GM19351 (cell line): Measurements from ENCODE around the gene CLCC1.
"Not testable (repeated sequence)": the region's sequence is repeated elsewhere in the genome, so short reads cannot be mapped to it uniquely, and the experiment has no call there.

Experiments
- ATAC-seq: cut with Tn5 transposase; IDR thresholded peaks from one replicate; pipeline ENCODE4 v1.9.1; 2021; ENCODE audit warnings: mild to moderate bottlenecking, moderate library complexity; ENCODE audit not compliant: unreplicated experiment

The CLCC1 gene

GRCh38 chr1:108963052-108963686 is at the start of gene CLCC1:
TSS of gene CLCC1 (minus strand) at chr1:108963484. CDS start at chr1:108950437, 13,047 bp downstream.
- peak; percentile 89 for ATAC-seq

- no peak for ATAC-seq
These were observed 48.1 kb upstream of the CLCC1 start for GRCh38 chr1:109011335-109011734.

DNA sequence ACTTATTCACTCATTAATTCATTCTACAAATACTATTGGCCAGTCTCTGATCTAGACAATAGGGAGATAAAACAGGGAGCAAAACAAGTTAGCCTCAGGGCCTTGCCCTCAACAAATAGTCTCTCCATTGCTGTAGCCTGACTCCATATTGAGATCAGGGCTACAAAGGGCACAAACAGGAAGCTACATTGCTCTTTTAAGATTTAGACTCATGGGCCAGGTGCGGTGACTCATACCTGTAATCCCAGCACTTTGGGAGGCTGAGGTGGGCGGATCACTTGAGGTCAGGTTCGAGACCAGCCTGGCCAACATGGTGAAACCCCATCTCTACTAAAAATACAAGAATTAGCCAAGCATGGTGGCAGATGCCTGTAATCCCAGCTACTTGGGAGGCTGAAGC is 33.3 kb upstream of the CLCC1 start:
- ATAC-seq: not testable (repeated sequence)

DNA sequence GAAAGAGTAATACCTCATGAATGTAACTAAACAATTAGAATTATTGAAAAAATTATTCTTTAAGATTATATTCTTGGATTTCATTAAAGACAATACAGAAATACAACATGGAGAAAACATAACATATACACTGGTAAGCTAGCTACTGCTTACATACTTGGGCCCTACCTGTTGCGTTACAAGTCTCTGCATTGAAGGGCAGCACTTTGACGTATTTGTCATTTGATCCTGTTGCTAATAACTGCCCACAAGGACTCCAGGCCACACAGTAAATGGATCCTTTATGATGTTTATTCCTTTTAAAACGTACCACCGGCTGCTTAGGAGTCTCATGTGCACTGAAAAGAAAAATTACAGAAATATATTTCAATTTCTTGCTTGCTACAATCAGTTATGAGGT is 19.8 kb upstream of the CLCC1 start:
- no peak for ATAC-seq

DNA sequence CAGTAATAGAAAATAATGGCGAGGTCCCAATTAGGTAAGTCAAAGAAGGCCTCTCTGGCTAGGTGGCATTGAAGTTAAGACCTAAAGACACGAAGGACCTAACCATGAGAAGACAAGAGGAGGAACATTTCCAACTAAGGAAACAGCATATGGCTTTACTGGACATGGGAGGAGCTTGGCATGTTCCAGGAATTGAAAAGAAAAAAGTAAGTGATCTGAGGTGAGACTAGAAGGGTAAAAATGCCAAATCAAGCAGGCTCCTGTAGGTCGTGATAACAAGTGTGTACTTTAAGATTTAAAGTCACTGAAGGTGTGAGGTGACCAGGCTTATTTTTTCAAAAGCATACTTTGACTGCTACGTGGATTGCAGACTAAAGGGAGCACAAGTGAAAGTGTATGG is 13.4 kb upstream of the CLCC1 start:
- no peak for ATAC-seq

DNA sequence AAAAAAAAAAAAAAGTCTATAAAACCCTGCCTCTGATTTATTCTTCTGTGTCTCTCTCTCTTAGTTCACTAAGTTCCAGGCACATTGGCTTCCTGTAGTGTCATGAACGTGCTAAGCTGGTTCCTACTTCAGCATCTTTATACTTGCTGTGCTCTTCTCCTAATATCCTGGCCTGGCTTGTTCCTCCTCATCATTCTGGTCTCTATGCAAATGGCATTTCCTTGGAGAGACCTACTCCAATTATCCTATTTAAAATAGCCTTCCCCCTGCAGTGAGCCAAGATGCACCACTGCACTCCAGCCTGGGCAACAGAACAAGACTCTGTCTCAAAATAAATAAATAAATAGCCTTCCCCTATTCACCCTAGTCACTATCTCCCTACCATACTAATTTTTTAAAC is 9.7 kb upstream of the CLCC1 start:
- no peak for ATAC-seq

DNA sequence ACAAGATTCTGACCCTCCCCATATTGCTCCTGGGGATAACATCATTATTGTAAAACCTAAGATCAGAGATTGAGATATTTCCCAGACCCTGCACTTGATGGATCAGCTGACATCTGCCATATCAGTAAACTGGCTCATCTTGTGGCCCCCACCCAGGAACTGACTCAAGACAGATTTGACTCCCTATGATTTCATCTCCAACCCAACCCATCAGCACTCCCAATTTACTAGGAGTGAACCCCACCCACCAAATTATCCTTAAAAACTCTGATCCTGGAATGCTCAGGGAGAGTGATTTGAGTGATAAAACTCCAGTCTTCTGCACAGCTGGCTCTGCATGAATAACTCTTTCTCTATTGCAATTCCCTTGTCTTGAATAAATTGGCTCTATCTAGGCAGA is 6.1 kb upstream of the CLCC1 start:
- no peak for ATAC-seq

- ATAC-seq: no peak
These were observed 618 bp downstream of the CLCC1 start for GRCh38 chr1:108962681-108963051.

GRCh38 chr1:108961752-108962486 is 1.4 kb downstream of the CLCC1 start:
- no peak for ATAC-seq

DNA sequence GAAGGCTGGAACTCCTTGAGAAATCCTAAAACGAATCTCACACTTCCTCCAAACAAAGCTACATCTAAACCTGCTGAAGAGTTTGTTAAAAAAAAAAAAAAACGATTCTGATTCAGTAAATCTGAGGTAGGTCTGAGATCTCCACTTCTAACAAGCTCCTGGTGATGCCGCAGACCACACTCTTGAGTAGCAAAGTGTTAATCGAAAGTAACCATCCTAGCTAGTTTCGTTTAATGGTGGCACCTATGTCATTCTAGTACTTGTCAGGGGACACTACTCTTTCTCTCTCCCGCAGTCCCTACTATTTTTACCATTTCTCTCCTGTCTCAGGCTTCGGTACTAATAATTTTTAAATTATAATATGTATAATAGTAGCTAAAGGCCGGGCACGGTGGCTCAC is 2.1 kb downstream of the CLCC1 start:
- ATAC-seq: peak; percentile 33

DNA sequence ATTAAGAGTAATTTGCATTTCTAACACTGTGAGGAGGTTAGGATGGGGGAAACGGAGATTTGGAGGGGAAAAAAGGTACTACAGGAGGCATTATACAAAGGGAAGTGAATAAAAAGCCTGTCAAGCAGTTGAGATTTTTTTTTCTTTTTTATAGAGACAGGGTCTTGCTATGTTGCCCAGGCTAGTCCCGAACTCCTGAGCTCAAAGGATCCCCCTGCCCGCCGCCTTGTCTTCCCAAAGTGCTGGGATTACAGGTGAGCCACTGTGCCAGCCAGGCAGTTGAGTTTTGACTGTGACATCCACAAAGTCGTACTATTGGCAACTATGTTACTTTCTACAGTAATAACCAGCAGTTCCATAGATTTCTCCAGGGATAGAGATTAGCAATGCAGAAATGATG is 2.6 kb downstream of the CLCC1 start:
- no peak for ATAC-seq

DNA sequence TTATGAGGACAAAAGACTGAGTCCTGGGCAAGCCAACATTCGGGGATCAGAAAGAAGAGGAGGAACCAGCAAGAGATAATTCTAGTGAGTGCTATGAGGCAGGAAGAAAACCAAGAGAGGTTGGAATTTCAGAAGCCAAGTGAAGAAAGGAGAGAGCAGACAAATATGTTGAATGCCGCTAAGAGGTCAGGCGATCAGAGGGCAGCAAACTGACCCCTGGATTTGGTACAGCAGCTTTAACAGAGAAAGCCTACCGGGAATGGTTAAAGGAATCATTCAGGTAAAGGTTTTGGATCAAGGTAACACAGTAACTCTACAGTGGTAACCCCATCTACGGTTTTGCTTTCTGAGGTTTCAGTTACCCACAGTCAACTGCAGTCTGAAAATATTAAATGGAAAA is 5.4 kb downstream of the CLCC1 start:
- no peak for ATAC-seq

DNA sequence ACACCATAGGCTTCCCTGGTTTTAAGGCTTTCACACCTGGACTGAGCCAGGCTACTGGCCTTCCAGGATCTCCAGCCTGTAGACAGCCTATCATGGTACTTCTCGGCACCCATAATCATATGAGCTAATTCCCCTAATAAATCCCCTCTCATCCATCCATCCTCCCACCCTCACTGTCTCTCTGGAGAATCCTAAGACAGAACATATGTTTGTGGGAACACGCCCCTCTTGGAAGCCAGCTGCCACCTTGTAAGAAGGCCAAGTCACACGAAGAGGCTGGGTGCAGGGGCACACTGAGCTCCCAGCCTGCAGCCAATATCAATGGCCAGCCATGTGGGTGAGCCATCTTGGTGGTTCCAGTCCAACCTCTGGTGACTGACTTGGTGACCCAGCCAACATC is 7.4 kb downstream of the CLCC1 start:
- ATAC-seq: no peak

GRCh38 chr1:108955111-108955510 is 8.2 kb downstream of the CLCC1 start:
- ATAC-seq: no peak

DNA sequence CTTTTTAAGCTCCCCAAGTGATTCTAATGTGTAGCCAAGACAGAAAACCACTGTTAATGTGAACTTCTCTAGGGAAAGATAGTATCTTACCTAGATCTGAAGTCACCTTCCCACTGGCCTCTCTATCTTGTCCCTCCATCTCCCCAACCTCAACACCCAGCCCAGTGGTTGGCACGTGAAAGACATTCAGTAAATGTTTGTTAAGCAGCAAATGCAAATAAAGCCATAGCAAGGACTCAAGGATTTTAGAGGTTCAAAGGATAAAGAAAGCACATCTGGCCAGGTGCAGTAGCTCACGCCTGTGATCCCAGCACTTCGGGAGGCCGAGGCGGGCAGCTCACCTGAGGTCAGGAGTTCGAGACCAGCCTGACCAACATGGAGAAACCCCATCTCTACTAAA is 9.8 kb downstream of the CLCC1 start:
- ATAC-seq: no peak

- no peak for ATAC-seq
These were observed 12.0 kb downstream of the CLCC1 start for GRCh38 chr1:108951242-108951641.

- ATAC-seq: no peak
These were observed 14.2 kb downstream of the CLCC1 start for GRCh38 chr1:108949044-108949443.

GRCh38 chr1:108947871-108948525 is 15.3 kb downstream of the CLCC1 start:
- ATAC-seq: no peak

DNA sequence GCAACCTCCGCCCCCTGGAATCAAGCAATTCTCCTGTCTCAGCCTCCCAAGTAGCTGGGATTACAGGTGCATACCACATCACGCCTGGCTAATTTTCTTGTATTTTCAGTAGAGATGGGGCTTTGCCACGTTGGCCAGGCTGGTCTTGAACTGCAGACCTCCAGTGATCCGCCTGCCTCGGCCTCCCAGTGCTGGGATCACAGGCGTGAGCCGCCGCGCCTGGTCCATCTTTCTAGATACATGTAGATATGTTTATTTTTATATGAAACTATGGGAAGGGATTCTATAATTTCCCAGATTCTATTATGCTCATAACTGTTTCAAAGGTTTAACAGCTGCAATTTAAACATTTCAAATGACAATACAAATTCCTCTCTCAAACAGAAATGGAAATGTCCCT is 27.1 kb downstream of the CLCC1 start:
- no peak for ATAC-seq

DNA sequence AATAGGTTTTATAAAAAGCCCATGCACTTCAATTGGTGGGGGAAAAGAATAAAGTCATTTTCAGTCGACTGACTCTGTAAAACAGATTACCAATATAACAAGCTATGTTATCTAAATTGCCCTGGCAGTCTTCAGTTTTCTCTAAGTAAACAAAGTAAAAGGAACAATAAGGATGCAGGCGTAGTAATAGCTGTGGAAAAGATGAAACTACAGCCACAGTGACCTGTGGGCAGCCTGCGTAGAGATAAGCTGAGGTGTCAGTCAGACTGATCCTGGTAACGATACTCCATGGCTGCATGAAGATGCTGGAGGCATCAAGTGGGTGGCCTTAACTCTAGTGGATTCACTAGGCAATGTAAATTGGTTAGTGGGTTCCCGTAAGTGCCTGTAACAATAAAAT is 29.3 kb downstream of the CLCC1 start:
- ATAC-seq: no peak

GRCh38 chr1:108927565-108927964 is 35.7 kb downstream of the CLCC1 start:
- not testable (repeated sequence) for ATAC-seq

- ATAC-seq: no peak
These were observed 37.4 kb downstream of the CLCC1 start for GRCh38 chr1:108925920-108926319.
